ENCODE data around the gene KRTAP19-8. TPM values are rescaled to one million over a fixed set of nuclear protein-coding genes. Genes with fewer than 3 reads are reported as not detected.

The KRTAP19-8 gene
- total RNA-seq, 1 donor from 2014 or later, result not detected

GRCh38 chr21:31045841-31046240 lies 7.6 kb upstream of the KRTAP19-8 start:
- peaks cover 7% of the 10 kb centered on the region for H3K27me3 Mint-ChIP-seq
- no peak overlapping the region for H3K27ac Mint-ChIP-seq
- H3K9me3 Mint-ChIP-seq, result no peaks in the 10 kb centered on the region
- no peaks in the 10 kb centered on the region for H3K36me3 Mint-ChIP-seq
- no peak for TF ChIP-seq CTCF (conservative IDR thresholded peaks at IDR 0.05)
- H3K4me1 Mint-ChIP-seq (ENCODE audit: unreplicated experiment), result no peaks in the 10 kb centered on the region
- no peak for DNase-seq (ENCODE audit: extremely low spot score, unreplicated experiment)
- H3K4me3 Mint-ChIP-seq, result no peak overlapping the region

- Mint-ChIP-seq H3K4me3 (no peak overlapping the region), H3K27ac (no peak overlapping the region), H3K4me1 (ENCODE audit: unreplicated experiment) (no peaks in the 10 kb centered on the region), H3K9me3 (no peaks in the 10 kb centered on the region), H3K36me3 (no peaks in the 10 kb centered on the region), H3K27me3 (peaks cover 12% of the 10 kb centered on the region)
- TF ChIP-seq CTCF (conservative IDR thresholded peaks at IDR 0.05), result no peak
- DNase-seq (ENCODE audit: extremely low spot score, unreplicated experiment), result no peak
Observed at GRCh38 chr21:31043471-31043870, 5.2 kb upstream of the KRTAP19-8 start.

- TF ChIP-seq CTCF (conservative IDR thresholded peaks at IDR 0.05), result no peak
- Mint-ChIP-seq H3K9me3 (no peaks in the 10 kb centered on the region), H3K27ac (no peak overlapping the region), H3K36me3 (no peaks in the 10 kb centered on the region), H3K4me1 (ENCODE audit: unreplicated experiment) (no peaks in the 10 kb centered on the region), H3K27me3 (peaks cover 12% of the 10 kb centered on the region), H3K4me3 (no peak overlapping the region)
- DNase-seq (ENCODE audit: extremely low spot score, unreplicated experiment), result no peak
Observed at GRCh38 chr21:31042080-31042464, 3.8 kb upstream of the KRTAP19-8 start.

GRCh38 chr21:31041295-31042079 lies 3.2 kb upstream of the KRTAP19-8 start:
- no peak overlapping the region for H3K27ac Mint-ChIP-seq
- peaks cover 7% of the 10 kb centered on the region for H3K27me3 Mint-ChIP-seq
- H3K4me3 Mint-ChIP-seq, result no peak overlapping the region
- H3K4me1 Mint-ChIP-seq (ENCODE audit: unreplicated experiment), result no peaks in the 10 kb centered on the region
- H3K9me3 Mint-ChIP-seq, result no peaks in the 10 kb centered on the region
- TF ChIP-seq CTCF (conservative IDR thresholded peaks at IDR 0.05), result no peak
- H3K36me3 Mint-ChIP-seq, result no peaks in the 10 kb centered on the region
- no peak for DNase-seq (ENCODE audit: extremely low spot score, unreplicated experiment)

GRCh38 chr21:31034378-31034777 lies 3.9 kb downstream of the KRTAP19-8 start:
- Mint-ChIP-seq H3K27ac (no peak overlapping the region), H3K27me3 (peaks cover 4% of the 10 kb centered on the region), H3K9me3 (peaks cover 9% of the 10 kb centered on the region), H3K36me3 (no peaks in the 10 kb centered on the region), H3K4me1 (ENCODE audit: unreplicated experiment) (no peaks in the 10 kb centered on the region), H3K4me3 (no peak overlapping the region)
- DNase-seq (ENCODE audit: extremely low spot score, unreplicated experiment), result no peak
- TF ChIP-seq CTCF (conservative IDR thresholded peaks at IDR 0.05), result no peak
